ENCODE results near the gene PIEZO1.

DNA sequence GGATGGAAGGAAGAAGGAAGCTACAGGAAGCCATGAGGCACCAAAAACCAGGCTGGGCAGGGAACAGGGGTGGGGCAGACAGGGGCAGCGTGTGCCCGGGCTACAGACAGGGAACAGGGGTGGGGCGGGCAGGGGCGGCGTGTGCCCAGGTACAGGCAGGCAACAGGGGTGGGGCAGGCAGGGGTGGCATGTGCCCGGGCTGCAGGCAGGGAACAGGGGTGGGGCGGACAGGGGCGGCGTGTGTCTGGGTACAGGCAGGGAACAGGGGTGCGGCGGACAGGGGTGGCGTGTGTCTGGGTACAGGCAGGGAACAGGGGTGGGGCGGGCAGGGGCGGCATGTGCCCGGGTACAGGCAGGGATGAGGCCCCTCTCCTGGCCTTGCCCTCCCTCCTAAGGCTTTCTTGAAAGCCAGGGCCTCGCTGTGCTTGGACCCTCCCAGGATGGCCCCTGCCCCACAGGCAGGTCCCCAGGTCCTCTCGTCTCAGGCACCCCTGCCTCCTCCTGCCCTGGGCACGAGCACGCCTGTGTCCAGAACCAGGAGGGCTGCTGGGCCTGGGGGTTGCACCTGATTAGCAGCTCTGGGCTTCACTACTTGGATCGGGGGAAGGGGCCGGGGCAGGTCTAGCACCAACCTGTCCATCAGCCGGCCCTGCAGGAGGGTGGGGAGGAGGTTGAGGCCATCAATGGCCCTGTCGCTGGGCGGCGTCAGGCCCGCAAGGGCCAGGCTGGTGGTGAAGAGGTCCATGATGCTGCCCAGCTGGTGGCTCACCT, 41.2 kb upstream of the PIEZO1 start:
- TF ChIP-seq, protein P1, sequence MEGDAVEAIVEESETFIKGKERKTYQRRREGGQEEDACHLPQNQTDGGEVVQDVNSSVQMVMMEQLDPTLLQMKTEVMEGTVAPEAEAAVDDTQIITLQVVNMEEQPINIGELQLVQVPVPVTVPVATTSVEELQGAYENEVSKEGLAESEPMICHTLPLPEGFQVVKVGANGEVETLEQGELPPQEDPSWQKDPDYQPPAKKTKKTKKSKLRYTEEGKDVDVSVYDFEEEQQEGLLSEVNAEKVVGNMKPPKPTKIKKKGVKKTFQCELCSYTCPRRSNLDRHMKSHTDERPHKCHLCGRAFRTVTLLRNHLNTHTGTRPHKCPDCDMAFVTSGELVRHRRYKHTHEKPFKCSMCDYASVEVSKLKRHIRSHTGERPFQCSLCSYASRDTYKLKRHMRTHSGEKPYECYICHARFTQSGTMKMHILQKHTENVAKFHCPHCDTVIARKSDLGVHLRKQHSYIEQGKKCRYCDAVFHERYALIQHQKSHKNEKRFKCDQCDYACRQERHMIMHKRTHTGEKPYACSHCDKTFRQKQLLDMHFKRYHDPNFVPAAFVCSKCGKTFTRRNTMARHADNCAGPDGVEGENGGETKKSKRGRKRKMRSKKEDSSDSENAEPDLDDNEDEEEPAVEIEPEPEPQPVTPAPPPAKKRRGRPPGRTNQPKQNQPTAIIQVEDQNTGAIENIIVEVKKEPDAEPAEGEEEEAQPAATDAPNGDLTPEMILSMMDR (IDR thresholded peaks at IDR 0.05) = no peak
- no peak for TF ChIP-seq POLR2A (IDR thresholded peaks at IDR 0.05)
- no peak for TF ChIP-seq EP300 (IDR thresholded peaks at IDR 0.05)
- TF ChIP-seq POLR2AphosphoS5 (IDR thresholded peaks at IDR 0.05) = no peak
